H1 (cell line): ENCODE results near the gene ANKFY1. TPM values are rescaled to one million over a fixed set of nuclear protein-coding genes. Genes with fewer than 3 reads are reported as not detected.
A peak's percentile ranks its signal among the peaks of the same experiment; 100 is the strongest.

Source experiments
- ASH2L ChIP-seq: fragments of 200-600, 300-600 bp; sonication (generic); IDR thresholded peaks from one replicate; pipeline ENCODE4 v1.7.1; 2017; ENCODE audit warnings: low read length
- CHD2 ChIP-seq: IDR thresholded peaks from 2 replicates; pipeline ENCODE4 v1.6.1; 2012; ENCODE audit warnings: low read length, improper control_type of control experiment
- CREB1 ChIP-seq: IDR thresholded peaks from 2 replicates; pipeline ENCODE4 v1.6.1; 2012; ENCODE audit warnings: inconsistent platforms
- EP300 ChIP-seq, 2 experiments: IDR thresholded peaks; 1 replicate in 1 of 2; 2 replicates in 1 of 2; pipeline ENCODE4 v1.6.1; 2011 to 2012; ENCODE audit warnings: low read depth in 2 of 2, low read length in 2 of 2, mild to moderate bottlenecking in 2 of 2, borderline replicate concordance in 1 of 2, inconsistent platforms in 1 of 2, moderate library complexity in 1 of 2
- HDAC2 ChIP-seq, 2 experiments: fragments of 300-600 bp in 1 of 2; sonication (generic) in 1 of 2; IDR thresholded peaks; 2 replicates each; pipeline ENCODE4 v1.6.1; 2011 to 2012; ENCODE audit warnings: low read depth in 2 of 2, low read length in 2 of 2, mild to moderate bottlenecking in 2 of 2, moderate library complexity in 2 of 2, borderline replicate concordance in 1 of 2, inconsistent platforms in 1 of 2
- JUND ChIP-seq: IDR thresholded peaks from 2 replicates; pipeline ENCODE4 v1.6.1; 2011; ENCODE audit warnings: mild to moderate bottlenecking, improper control_type of control experiment, low read length
- KDM1A ChIP-seq: fragments of 200-600, 300-600 bp; sonication (generic); IDR thresholded peaks from 2 replicates; pipeline ENCODE4 v1.7.1; 2016; ENCODE audit warnings: mild to moderate bottlenecking, low read length, borderline replicate concordance
- NANOG ChIP-seq: IDR thresholded peaks from 2 replicates; pipeline ENCODE4 v1.6.1; 2011; ENCODE audit warnings: low read length, low read depth, mild to moderate bottlenecking, inconsistent platforms; ENCODE audit not compliant: insufficient read depth, poor library complexity, severe bottlenecking
- PHF8 ChIP-seq: fragments of 200-600 bp; sonication (generic); conservative IDR thresholded peaks from 2 replicates; pipeline ENCODE4 v1.7.1; 2012; ENCODE audit warnings: low read depth, mild to moderate bottlenecking, inconsistent platforms, low read length, moderate library complexity
- POLR2AphosphoS5 ChIP-seq: IDR thresholded peaks from 2 replicates; pipeline ENCODE4 v1.6.1; 2011; ENCODE audit warnings: low read depth, low read length
- POU5F1 ChIP-seq: IDR thresholded peaks from 2 replicates; pipeline ENCODE4 v1.6.1; 2011; ENCODE audit warnings: low read depth, mild to moderate bottlenecking, low read length, moderate library complexity
- RNF2 ChIP-seq: fragments of 200-900, 300-1000 bp; sonication (generic); IDR thresholded peaks from 2 replicates; pipeline ENCODE4 v1.7.1; 2016; ENCODE audit warnings: borderline replicate concordance, low read depth, mild to moderate bottlenecking, antibody characterized with exemption, low read length; ENCODE audit not compliant: poor library complexity, severe bottlenecking; ENCODE audit errors: missing control alignments
- RXRA ChIP-seq: IDR thresholded peaks from 2 replicates; pipeline ENCODE4 v1.6.1; 2011; ENCODE audit warnings: low read depth, mild to moderate bottlenecking, low read length, moderate library complexity; ENCODE audit not compliant: insufficient read depth
- SIN3A ChIP-seq, 2 experiments: IDR thresholded peaks in 1 of 2; conservative IDR thresholded peaks in 1 of 2; 2 replicates each; pipeline ENCODE4 v1.6.1; 2011 to 2012; ENCODE audit warnings: low read length in 2 of 2, improper control_type of control experiment in 1 of 2, low read depth in 1 of 2, mild to moderate bottlenecking in 1 of 2
- SIX5 ChIP-seq: IDR thresholded peaks from 2 replicates; pipeline ENCODE4 v1.6.1; 2011; ENCODE audit warnings: mild to moderate bottlenecking, low read depth, low read length
- SRF ChIP-seq: IDR thresholded peaks from 2 replicates; pipeline ENCODE4 v1.6.1; 2011; ENCODE audit warnings: mild to moderate bottlenecking, low read depth, low read length, moderate library complexity
- TAF7 ChIP-seq: optimal IDR thresholded peaks from 2 replicates; pipeline ENCODE3; 2011; ENCODE audit warnings: low read depth, mild to moderate bottlenecking, inconsistent platforms, low read length, moderate library complexity, borderline replicate concordance
- TBP ChIP-seq: IDR thresholded peaks from 2 replicates; pipeline ENCODE4 v1.6.1; 2011; ENCODE audit warnings: low read depth, low read length, improper control_type of control experiment
- TEAD4 ChIP-seq: IDR thresholded peaks from 2 replicates; pipeline ENCODE4 v1.6.1; 2012; ENCODE audit warnings: low read depth, low read length, inconsistent platforms, mixed read lengths
- polyA plus RNA-seq, 7 experiments: library from polyadenylated mRNA; depleted of rRNA in 3 of 7; stranded (reverse) in 5 of 7; unstranded in 2 of 7; fragments of >200 nt in 5 of 7; fragments of 200-250 nt in 2 of 7; gene quantifications; 1 replicate in 5 of 7; 2 replicates in 1 of 7; 4 replicates in 1 of 7; pipeline versions ENCODE4 v1.2.1 to v1.2.3, GENCODE V29; 2011 to 2013; ENCODE audit warnings: missing spikeins in 2 of 7, mixed read lengths in 2 of 7
- total RNA-seq: library from RNA; stranded (reverse); fragmentation: NEBNext Ultra II Directional; extraction: Animal tissue kit (Norgen Biotek cat#: 25700); gene quantifications from 2 replicates; pipeline ENCODE4 v1.2.1, GENCODE V29; 2021
- TF ChIP-seq, protein P1 (sequence below): IDR thresholded peaks from 2 replicates; pipeline ENCODE4 v1.6.1; 2012; ENCODE audit warnings: inconsistent platforms
- TF ChIP-seq, protein P2 (sequence below): IDR thresholded peaks from 2 replicates; pipeline ENCODE4 v1.6.1; 2012; ENCODE audit warnings: low read length, inconsistent platforms

Gene ANKFY1
- total and polyA plus RNA-seq, 2 of the 8 experiments (the other 6 are each of a cell fraction or from before 2014, with no cell fraction given) = 28.3 to 45.3 TPM

DNA sequence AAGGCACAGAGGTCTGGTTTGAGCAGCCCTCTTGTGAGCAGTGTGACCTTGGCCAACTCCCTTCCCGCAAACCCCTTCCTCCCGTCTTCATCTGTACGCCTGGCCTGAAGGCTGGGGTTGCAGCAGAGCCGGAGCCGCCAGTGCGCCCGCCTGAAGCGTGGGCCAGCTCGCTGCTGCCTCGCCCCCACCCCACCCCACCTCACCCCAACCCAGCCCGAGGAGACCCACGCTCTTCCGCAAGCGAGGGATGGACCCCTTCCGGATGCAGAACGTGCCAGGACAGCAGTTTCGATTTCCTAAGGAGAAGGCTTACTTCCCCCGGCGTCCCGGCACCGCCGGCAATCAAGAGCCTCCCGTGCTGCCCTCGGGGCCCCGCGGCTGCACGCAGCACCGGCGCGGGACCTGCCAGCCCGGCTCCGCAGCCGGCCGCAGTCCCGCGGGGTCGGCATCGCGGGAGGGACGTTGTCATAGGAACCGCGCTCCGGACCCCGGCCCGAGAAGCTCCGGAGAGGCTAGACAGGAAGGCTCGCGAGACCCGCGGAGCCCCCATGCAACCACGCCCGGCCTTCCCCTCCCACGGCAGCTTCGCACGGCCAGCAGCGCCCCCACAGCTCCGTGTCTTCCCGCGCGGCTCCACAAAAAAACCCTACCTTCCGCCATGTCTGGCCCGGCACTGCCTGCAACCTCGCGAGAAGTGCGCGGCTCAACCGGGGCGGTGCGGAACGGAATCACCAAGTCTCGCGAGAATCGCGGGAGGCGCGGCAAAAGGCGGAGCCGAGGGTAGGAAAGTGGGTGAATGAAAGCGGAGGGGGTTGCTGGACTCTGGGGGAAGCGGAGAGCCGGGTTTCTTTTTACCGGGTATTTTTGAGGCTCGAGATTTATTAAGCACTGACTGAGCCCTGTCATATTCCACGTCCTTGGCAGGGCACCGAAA is at the start of gene ANKFY1 (continued):
- no peak for TF ChIP-seq RNF2
- peak; percentile 72 for TF ChIP-seq TBP
- TF ChIP-seq SIN3A (conservative IDR thresholded peaks at IDR 0.05 in 1 of 2, IDR thresholded peaks at IDR 0.05 in 1 of 2; ENCODE audit: low read depth in 1 of 2, low read length in 2 of 2) = peak; percentile 28 to 77; a peak in 2 of 4 replicates
- TF ChIP-seq, protein P1, sequence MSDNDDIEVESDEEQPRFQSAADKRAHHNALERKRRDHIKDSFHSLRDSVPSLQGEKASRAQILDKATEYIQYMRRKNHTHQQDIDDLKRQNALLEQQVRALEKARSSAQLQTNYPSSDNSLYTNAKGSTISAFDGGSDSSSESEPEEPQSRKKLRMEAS = no peak
- peak; percentile 69 for TF ChIP-seq POLR2AphosphoS5
- no peak for TF ChIP-seq POU5F1
- no peak for TF ChIP-seq SIX5
- TF ChIP-seq TAF7 = peak; percentile 66
- TF ChIP-seq, protein P2, sequence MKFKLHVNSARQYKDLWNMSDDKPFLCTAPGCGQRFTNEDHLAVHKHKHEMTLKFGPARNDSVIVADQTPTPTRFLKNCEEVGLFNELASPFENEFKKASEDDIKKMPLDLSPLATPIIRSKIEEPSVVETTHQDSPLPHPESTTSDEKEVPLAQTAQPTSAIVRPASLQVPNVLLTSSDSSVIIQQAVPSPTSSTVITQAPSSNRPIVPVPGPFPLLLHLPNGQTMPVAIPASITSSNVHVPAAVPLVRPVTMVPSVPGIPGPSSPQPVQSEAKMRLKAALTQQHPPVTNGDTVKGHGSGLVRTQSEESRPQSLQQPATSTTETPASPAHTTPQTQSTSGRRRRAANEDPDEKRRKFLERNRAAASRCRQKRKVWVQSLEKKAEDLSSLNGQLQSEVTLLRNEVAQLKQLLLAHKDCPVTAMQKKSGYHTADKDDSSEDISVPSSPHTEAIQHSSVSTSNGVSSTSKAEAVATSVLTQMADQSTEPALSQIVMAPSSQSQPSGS = peak; percentile 93
- peak; percentile 100 for TF ChIP-seq CHD2
- no peak for TF ChIP-seq EP300 (IDR thresholded peaks at IDR 0.05; ENCODE audit: borderline replicate concordance in 1 of 2, low read depth in 2 of 2, low read length in 2 of 2)
- no peak for TF ChIP-seq TEAD4
- TF ChIP-seq HDAC2 (IDR thresholded peaks at IDR 0.05; ENCODE audit: borderline replicate concordance in 1 of 2, low read depth in 2 of 2, low read length in 2 of 2) = peak; percentile 3 to 73; a peak in 1 of 4 replicates
- peak; percentile 93 for TF ChIP-seq PHF8
- no peak for TF ChIP-seq CREB1
- TF ChIP-seq ASH2L = peak; percentile 95
- no peak for TF ChIP-seq JUND
- no peak for TF ChIP-seq KDM1A
- no peak for TF ChIP-seq SRF
- no peak for TF ChIP-seq NANOG
- no peak for TF ChIP-seq RXRA
